ENCODE results near the gene GABRG1.

The GABRG1 gene

GRCh38 chr4:46123913-46124755 is at the start of gene GABRG1:
GABRG1 (minus strand) TSS chr4:46124054; CDS start chr4:46123913, 141 bp downstream.
- Mint-ChIP-seq H3K36me3 (ENCODE audit: low read depth) (no peaks in the 10 kb centered on the region), H3K27ac (no peak within 1 kb of the TSS), H3K4me3 (no peak within 1 kb of the TSS), H3K9me3 (no peaks in the 10 kb centered on the region), H3K27me3 (peaks cover 2% of the 10 kb centered on the region), H3K4me1 (ENCODE audit: low read depth) (no peaks in the 10 kb centered on the region)
- intact Hi-C loops (cut with micrococcal nuclease): no loop called here

GRCh38 chr4:46146993-46147392 is 23.1 kb upstream of the GABRG1 start:
- Mint-ChIP-seq H3K9me3 (peaks cover 41% of the 10 kb centered on the region), H3K27me3 (no peaks in the 10 kb centered on the region), H3K36me3 (ENCODE audit: low read depth) (no peaks in the 10 kb centered on the region), H3K4me3 (no peak overlapping the region), H3K27ac (no peak overlapping the region), H3K4me1 (ENCODE audit: low read depth) (no peaks in the 10 kb centered on the region)
- intact Hi-C loops (cut with micrococcal nuclease): no loop called here

- Mint-ChIP-seq H3K27ac (no peak overlapping the region), H3K27me3 (no peaks in the 10 kb centered on the region)
These were observed 7.7 kb upstream of the GABRG1 start for GRCh38 chr4:46131498-46132057.

GRCh38 chr4:46124773-46125413 is 1.0 kb upstream of the GABRG1 start:
- Mint-ChIP-seq H3K36me3 (ENCODE audit: low read depth) (no peaks in the 10 kb centered on the region), H3K4me1 (ENCODE audit: low read depth) (no peaks in the 10 kb centered on the region), H3K9me3 (peaks cover 4% of the 10 kb centered on the region), H3K4me3 (no peak overlapping the region), H3K27ac (no peak overlapping the region), H3K27me3 (peaks cover 2% of the 10 kb centered on the region)
- intact Hi-C loops (cut with micrococcal nuclease): no loop called here

More at GRCh38 chr4:46131498-46132057, 7.7 kb upstream of the GABRG1 start:
- H3K9me3 Mint-ChIP-seq: peaks cover 19% of the 10 kb centered on the region
- H3K36me3 Mint-ChIP-seq (ENCODE audit: low read depth): no peaks in the 10 kb centered on the region
- intact Hi-C loops (cut with micrococcal nuclease): no loop called here
- no peak overlapping the region for H3K4me3 Mint-ChIP-seq
- H3K4me1 Mint-ChIP-seq (ENCODE audit: low read depth): no peaks in the 10 kb centered on the region

GRCh38 chr4:46081674-46082073 is 42.2 kb downstream of the GABRG1 start:
- no peaks in the 10 kb centered on the region for H3K27me3 Mint-ChIP-seq
- H3K4me3 Mint-ChIP-seq: no peak overlapping the region
- no peaks in the 10 kb centered on the region for H3K4me1 Mint-ChIP-seq (ENCODE audit: low read depth)
- H3K36me3 Mint-ChIP-seq (ENCODE audit: low read depth): no peaks in the 10 kb centered on the region
- intact Hi-C loops (cut with micrococcal nuclease): no loop called here
- H3K27ac Mint-ChIP-seq: no peak overlapping the region
- peaks cover 11% of the 10 kb centered on the region for H3K9me3 Mint-ChIP-seq

GRCh38 chr4:46081248-46081647 is 42.6 kb downstream of the GABRG1 start:
- intact Hi-C loops (cut with micrococcal nuclease): no loop called here
- no peaks in the 10 kb centered on the region for H3K4me1 Mint-ChIP-seq (ENCODE audit: low read depth)
- H3K27me3 Mint-ChIP-seq: no peaks in the 10 kb centered on the region
- H3K9me3 Mint-ChIP-seq: peaks cover 11% of the 10 kb centered on the region
- H3K36me3 Mint-ChIP-seq (ENCODE audit: low read depth): no peaks in the 10 kb centered on the region
- no peak overlapping the region for H3K27ac Mint-ChIP-seq
- H3K4me3 Mint-ChIP-seq: no peak overlapping the region

GRCh38 chr4:46073778-46074177 is 50.1 kb downstream of the GABRG1 start:
- H3K4me1 Mint-ChIP-seq (ENCODE audit: low read depth): no peaks in the 10 kb centered on the region
- no peaks in the 10 kb centered on the region for H3K27me3 Mint-ChIP-seq
- H3K9me3 Mint-ChIP-seq: no peaks in the 10 kb centered on the region
- H3K36me3 Mint-ChIP-seq (ENCODE audit: low read depth): no peaks in the 10 kb centered on the region
- intact Hi-C loops (cut with micrococcal nuclease): no loop called here
- no peak overlapping the region for H3K27ac Mint-ChIP-seq
- H3K4me3 Mint-ChIP-seq: no peak overlapping the region

- no peak overlapping the region for H3K4me3 Mint-ChIP-seq
- intact Hi-C loops (cut with micrococcal nuclease): no loop called here
These were observed 72.5 kb downstream of the GABRG1 start for GRCh38 chr4:46051392-46051791.

GRCh38 chr4:46032056-46032455 is 91.8 kb downstream of the GABRG1 start:
- Mint-ChIP-seq H3K27ac (no peak overlapping the region), H3K27me3 (no peaks in the 10 kb centered on the region), H3K36me3 (ENCODE audit: low read depth) (no peaks in the 10 kb centered on the region), H3K4me3 (no peak overlapping the region), H3K4me1 (ENCODE audit: low read depth) (no peaks in the 10 kb centered on the region), H3K9me3 (peaks cover 11% of the 10 kb centered on the region)
- intact Hi-C loops (cut with micrococcal nuclease): no loop called here

More at GRCh38 chr4:46051392-46051791, 72.5 kb downstream of the GABRG1 start:
- Mint-ChIP-seq H3K27ac (no peak overlapping the region), H3K9me3 (peaks cover 18% of the 10 kb centered on the region), H3K36me3 (ENCODE audit: low read depth) (no peaks in the 10 kb centered on the region), H3K27me3 (no peaks in the 10 kb centered on the region), H3K4me1 (ENCODE audit: low read depth) (no peaks in the 10 kb centered on the region)

GRCh38 chr4:46016306-46016705 is 107.5 kb downstream of the GABRG1 start:
- Mint-ChIP-seq H3K4me3 (no peak overlapping the region), H3K27ac (no peak overlapping the region), H3K36me3 (ENCODE audit: low read depth) (no peaks in the 10 kb centered on the region), H3K4me1 (ENCODE audit: low read depth) (no peaks in the 10 kb centered on the region), H3K9me3 (no peaks in the 10 kb centered on the region), H3K27me3 (no peaks in the 10 kb centered on the region)
- intact Hi-C loops (cut with micrococcal nuclease): no loop called here

GRCh38 chr4:45992728-45993127 is 131.1 kb downstream of the GABRG1 start:
- Mint-ChIP-seq H3K27me3 (no peaks in the 10 kb centered on the region), H3K36me3 (ENCODE audit: low read depth) (no peaks in the 10 kb centered on the region), H3K9me3 (peaks cover 5% of the 10 kb centered on the region), H3K4me1 (ENCODE audit: low read depth) (no peaks in the 10 kb centered on the region), H3K4me3 (no peak overlapping the region), H3K27ac (no peak overlapping the region)
- intact Hi-C loops (cut with micrococcal nuclease): no loop called here

GRCh38 chr4:45989775-45990174 is 134.1 kb downstream of the GABRG1 start:
- intact Hi-C loops (cut with micrococcal nuclease): no loop called here
- Mint-ChIP-seq H3K27me3 (no peaks in the 10 kb centered on the region), H3K27ac (no peak overlapping the region), H3K4me1 (ENCODE audit: low read depth) (no peaks in the 10 kb centered on the region), H3K36me3 (ENCODE audit: low read depth) (no peaks in the 10 kb centered on the region), H3K4me3 (no peak overlapping the region), H3K9me3 (peaks cover 10% of the 10 kb centered on the region)

- no peaks in the 10 kb centered on the region for H3K27me3 Mint-ChIP-seq
- no peaks in the 10 kb centered on the region for H3K36me3 Mint-ChIP-seq (ENCODE audit: low read depth)
- H3K4me1 Mint-ChIP-seq (ENCODE audit: low read depth): no peaks in the 10 kb centered on the region
- H3K27ac Mint-ChIP-seq: no peak overlapping the region
- peaks cover 18% of the 10 kb centered on the region for H3K9me3 Mint-ChIP-seq
- intact Hi-C loops (cut with micrococcal nuclease): no loop called here
- H3K4me3 Mint-ChIP-seq: no peak overlapping the region
These were observed 136.0 kb downstream of the GABRG1 start for GRCh38 chr4:45987858-45988257.
